NT2/D1 (cell line): ENCODE results near the gene HOXB7.

Source experiments
- SUZ12 ChIP-seq: IDR thresholded peaks from 2 replicates; pipeline ENCODE4 v1.6.1; 2011; ENCODE audit not compliant: insufficient read length, insufficient read depth; ENCODE audit errors: extremely low read depth
- ZNF274 ChIP-seq: IDR thresholded peaks from 2 replicates; pipeline ENCODE4 v1.6.1; 2011; ENCODE audit warnings: mild to moderate bottlenecking, low read depth, low read length

- TF ChIP-seq SUZ12 (no peak), ZNF274 (no peak)
Observed at GRCh38 chr17:48643697-48644012, 32.8 kb upstream of the HOXB7 start.
